HG03159 (cell line): ENCODE data around the gene CD38.
A peak's percentile ranks its signal among the peaks of the same experiment; 100 is the strongest.
"Not testable (repeated sequence)": the region's sequence is repeated elsewhere in the genome, so short reads cannot be mapped to it uniquely, and the experiment has no call there.

Experiments used
- ATAC-seq: cut with Tn5 transposase; IDR thresholded peaks from one replicate; pipeline ENCODE4 v1.9.1; 2021; ENCODE audit warnings: mild to moderate bottlenecking, moderate library complexity; ENCODE audit not compliant: unreplicated experiment

The CD38 gene

GRCh38 chr4:15758294-15758693 is 19.8 kb upstream of the CD38 start:
- no peak for ATAC-seq

GRCh38 chr4:15762460-15762859 is 15.7 kb upstream of the CD38 start:
- not testable (repeated sequence) for ATAC-seq

GRCh38 chr4:15765391-15765790 is 12.7 kb upstream of the CD38 start:
- ATAC-seq, result no peak

GRCh38 chr4:15765910-15766697 is 12.0 kb upstream of the CD38 start:
- ATAC-seq, result no peak

GRCh38 chr4:15766821-15767220 is 11.3 kb upstream of the CD38 start:
- ATAC-seq, result no peak

- no peak for ATAC-seq
Measured at GRCh38 chr4:15769202-15769601, 8.9 kb upstream of the CD38 start.

GRCh38 chr4:15771216-15772058 is 6.7 kb upstream of the CD38 start:
- peak; percentile 72 for ATAC-seq

GRCh38 chr4:15774020-15774420 is 4.1 kb upstream of the CD38 start:
- no peak for ATAC-seq

GRCh38 chr4:15776871-15777648 is 1.1 kb upstream of the CD38 start:
- ATAC-seq, result no peak

- no peak for ATAC-seq
Measured at GRCh38 chr4:15777697-15778288, 335 bp upstream of the CD38 start.

- no peak for ATAC-seq
Measured at GRCh38 chr4:15779306-15779705, 1.2 kb downstream of the CD38 start.

- ATAC-seq, result no peak
Measured at GRCh38 chr4:15779809-15780208, 1.7 kb downstream of the CD38 start.

GRCh38 chr4:15781427-15782095 is 3.4 kb downstream of the CD38 start:
- peak; percentile 22 for ATAC-seq

GRCh38 chr4:15783676-15784075 is 5.5 kb downstream of the CD38 start:
- no peak for ATAC-seq

- peak; percentile 88 for ATAC-seq
Measured at GRCh38 chr4:15784959-15785634, 7.0 kb downstream of the CD38 start.

GRCh38 chr4:15786743-15787142 is 8.6 kb downstream of the CD38 start:
- ATAC-seq, result no peak

GRCh38 chr4:15792974-15793373 is 14.8 kb downstream of the CD38 start:
- no peak for ATAC-seq

- no peak for ATAC-seq
Measured at GRCh38 chr4:15793506-15794363, 15.6 kb downstream of the CD38 start.

GRCh38 chr4:15794426-15794825 is 16.3 kb downstream of the CD38 start:
- no peak for ATAC-seq
